ENCODE results near the gene HUWE1. TPM values are rescaled to one million over a fixed set of nuclear protein-coding genes. Genes with fewer than 3 reads are reported as not detected.

HUWE1 gene
- total RNA-seq, 3 donors from 2014 or later (not counting 1 experiment from before 2014, with no cell fraction given): 187 to 241 (median 218) TPM

DNA sequence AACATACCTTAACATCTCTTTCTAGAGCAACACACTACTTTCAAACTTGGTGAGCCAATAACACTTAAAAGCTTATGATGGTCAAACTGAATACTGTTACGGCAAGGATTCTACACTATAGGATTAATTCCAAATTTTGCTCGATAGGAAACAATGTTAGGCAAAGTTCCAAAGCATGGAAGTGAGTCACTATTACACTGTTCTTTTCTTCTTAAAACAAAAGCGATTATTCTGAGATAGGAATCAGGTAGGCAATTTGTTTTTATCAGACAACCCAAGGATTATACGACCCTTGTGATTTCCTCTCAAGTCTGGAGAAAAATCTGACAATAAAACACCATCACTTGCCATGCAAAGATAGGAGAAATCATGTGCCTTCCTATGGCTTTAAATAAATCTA is 81.5 kb downstream of the HUWE1 start:
- H3K27ac ChIP-seq (ENCODE audit: low read length): no peak overlapping the region
- Mint-ChIP-seq H3K27ac (no peak overlapping the region), H3K4me3 (no peak overlapping the region), H3K36me3 (no peaks in the 10 kb centered on the region), H3K9me3 (no peaks in the 10 kb centered on the region), H3K27me3 (ENCODE audit: low read depth in 2 of 2) (no peaks in the 10 kb centered on the region), H3K4me1 (peaks cover 0 to 7% of the 10 kb centered on the region in 2 donors)
- intact Hi-C loops (cut with micrococcal nuclease): no loop called here
- DNase-seq: no peak
- no peak for ATAC-seq
- no peaks in the 10 kb centered on the region for H3K9me3 ChIP-seq (ENCODE audit: control insufficient read depth, insufficient read depth, low read length)
- H3K27me3 ChIP-seq (ENCODE audit: control insufficient read depth, insufficient read depth, low read length): no peaks in the 10 kb centered on the region
- peaks cover 75% of the 10 kb centered on the region for H3K36me3 ChIP-seq (ENCODE audit: control insufficient read depth, insufficient read depth, low read length)
- TF ChIP-seq, protein P1, sequence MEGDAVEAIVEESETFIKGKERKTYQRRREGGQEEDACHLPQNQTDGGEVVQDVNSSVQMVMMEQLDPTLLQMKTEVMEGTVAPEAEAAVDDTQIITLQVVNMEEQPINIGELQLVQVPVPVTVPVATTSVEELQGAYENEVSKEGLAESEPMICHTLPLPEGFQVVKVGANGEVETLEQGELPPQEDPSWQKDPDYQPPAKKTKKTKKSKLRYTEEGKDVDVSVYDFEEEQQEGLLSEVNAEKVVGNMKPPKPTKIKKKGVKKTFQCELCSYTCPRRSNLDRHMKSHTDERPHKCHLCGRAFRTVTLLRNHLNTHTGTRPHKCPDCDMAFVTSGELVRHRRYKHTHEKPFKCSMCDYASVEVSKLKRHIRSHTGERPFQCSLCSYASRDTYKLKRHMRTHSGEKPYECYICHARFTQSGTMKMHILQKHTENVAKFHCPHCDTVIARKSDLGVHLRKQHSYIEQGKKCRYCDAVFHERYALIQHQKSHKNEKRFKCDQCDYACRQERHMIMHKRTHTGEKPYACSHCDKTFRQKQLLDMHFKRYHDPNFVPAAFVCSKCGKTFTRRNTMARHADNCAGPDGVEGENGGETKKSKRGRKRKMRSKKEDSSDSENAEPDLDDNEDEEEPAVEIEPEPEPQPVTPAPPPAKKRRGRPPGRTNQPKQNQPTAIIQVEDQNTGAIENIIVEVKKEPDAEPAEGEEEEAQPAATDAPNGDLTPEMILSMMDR (IDR thresholded peaks at IDR 0.05): no peak
- no peaks in the 10 kb centered on the region for H3K4me1 ChIP-seq (ENCODE audit: control insufficient read depth, insufficient read depth, low read length)
- no CpG with 5 or more reads among the region's 4 CpGs for WGBS (ENCODE audit: insufficient coverage)
- no peak overlapping the region for H3K4me3 ChIP-seq (ENCODE audit: low read length)

GRCh38 chrX:53599781-53600396 is 86.6 kb downstream of the HUWE1 start:
- WGBS (ENCODE audit: insufficient coverage): 92% methylated on average over 1 of the region's 2 CpGs
- ATAC-seq: no peak
- no peak overlapping the region for H3K4me3 ChIP-seq (ENCODE audit: low read length)
- no peak for DNase-seq
- no peaks in the 10 kb centered on the region for H3K9me3 ChIP-seq (ENCODE audit: control insufficient read depth, insufficient read depth, low read length)
- Mint-ChIP-seq H3K4me1 (no peaks in the 10 kb centered on the region), H3K4me3 (no peak overlapping the region), H3K9me3 (no peaks in the 10 kb centered on the region), H3K36me3 (no peaks in the 10 kb centered on the region), H3K27me3 (ENCODE audit: low read depth in 2 of 2) (no peaks in the 10 kb centered on the region), H3K27ac (peak overlapping the region in 1 of 2 donors; percentile 41)
- TF ChIP-seq, protein P1 (IDR thresholded peaks at IDR 0.05): no peak
- no peak overlapping the region for H3K27ac ChIP-seq (ENCODE audit: low read length)
- no peaks in the 10 kb centered on the region for H3K27me3 ChIP-seq (ENCODE audit: control insufficient read depth, insufficient read depth, low read length)
- intact Hi-C loops (cut with micrococcal nuclease): no loop called here
- no peaks in the 10 kb centered on the region for H3K4me1 ChIP-seq (ENCODE audit: control insufficient read depth, insufficient read depth, low read length)
- H3K36me3 ChIP-seq (ENCODE audit: control insufficient read depth, insufficient read depth, low read length): peaks cover 54% of the 10 kb centered on the region

DNA sequence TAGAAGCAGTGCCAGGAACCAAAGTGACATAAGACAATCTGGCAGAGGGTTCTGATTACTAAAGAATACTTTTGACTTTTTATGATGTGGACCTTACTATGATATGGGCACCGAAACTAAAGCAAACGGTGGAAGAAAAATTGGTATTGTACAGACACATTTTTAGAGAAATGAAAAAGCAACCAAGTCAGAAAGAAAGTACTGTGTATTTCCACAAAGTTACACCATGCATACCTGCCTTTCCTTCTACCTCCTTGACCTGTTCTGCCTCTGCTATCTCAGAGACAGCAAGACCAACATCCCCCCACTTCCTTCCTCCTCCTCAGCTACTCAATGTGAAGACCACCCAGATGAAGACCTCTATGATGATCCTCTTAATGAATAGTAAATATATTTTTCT is 88.3 kb downstream of the HUWE1 start:
- Mint-ChIP-seq H3K36me3 (no peaks in the 10 kb centered on the region), H3K4me3 (no peak overlapping the region), H3K4me1 (no peaks in the 10 kb centered on the region), H3K27ac (no peak overlapping the region), H3K27me3 (ENCODE audit: low read depth in 2 of 2) (no peaks in the 10 kb centered on the region), H3K9me3 (no peaks in the 10 kb centered on the region)
- DNase-seq: no peak
- Histone ChIP-seq H3K4me1 (ENCODE audit: control insufficient read depth, insufficient read depth, low read length) (no peaks in the 10 kb centered on the region), H3K9me3 (ENCODE audit: control insufficient read depth, insufficient read depth, low read length) (no peaks in the 10 kb centered on the region), H3K36me3 (ENCODE audit: control insufficient read depth, insufficient read depth, low read length) (peaks cover 52% of the 10 kb centered on the region), H3K27me3 (ENCODE audit: control insufficient read depth, insufficient read depth, low read length) (no peaks in the 10 kb centered on the region), H3K27ac (ENCODE audit: low read length) (no peak overlapping the region), H3K4me3 (ENCODE audit: low read length) (no peak overlapping the region)
- WGBS (ENCODE audit: insufficient coverage): 62% methylated on average over 2 of the region's 2 CpGs
- intact Hi-C loops (cut with micrococcal nuclease): no loop called here
- TF ChIP-seq, protein P1 (IDR thresholded peaks at IDR 0.05): no peak
- ATAC-seq: no peak

GRCh38 chrX:53595266-53595810 is 91.2 kb downstream of the HUWE1 start:
- Histone ChIP-seq H3K4me3 (ENCODE audit: low read length) (no peak overlapping the region), H3K4me1 (ENCODE audit: control insufficient read depth, insufficient read depth, low read length) (no peaks in the 10 kb centered on the region), H3K27me3 (ENCODE audit: control insufficient read depth, insufficient read depth, low read length) (no peaks in the 10 kb centered on the region), H3K36me3 (ENCODE audit: control insufficient read depth, insufficient read depth, low read length) (peaks cover 65% of the 10 kb centered on the region), H3K27ac (ENCODE audit: low read length) (no peak overlapping the region), H3K9me3 (ENCODE audit: control insufficient read depth, insufficient read depth, low read length) (no peaks in the 10 kb centered on the region)
- H3K9me3 Mint-ChIP-seq: no peaks in the 10 kb centered on the region
- intact Hi-C loops (cut with micrococcal nuclease): no loop called here
- H3K4me1 Mint-ChIP-seq: no peaks in the 10 kb centered on the region
- ATAC-seq: no peak
- no peak for DNase-seq
- H3K4me3 Mint-ChIP-seq: no peak overlapping the region
- H3K36me3 Mint-ChIP-seq: peaks cover 6% of the 10 kb centered on the region
- 88% methylated on average over 7 of the region's 7 CpGs for WGBS (ENCODE audit: insufficient coverage)
- H3K27ac Mint-ChIP-seq: peak overlapping the region in 1 of 2 donors; percentile 7
- TF ChIP-seq, protein P1 (IDR thresholded peaks at IDR 0.05): no peak
- no peaks in the 10 kb centered on the region for H3K27me3 Mint-ChIP-seq (ENCODE audit: low read depth in 2 of 2)

All from natural killer cell (primary cell).